ENCODE results near the gene ADAMTSL3.
"Not testable (repeated sequence)": the region's sequence is repeated elsewhere in the genome, so short reads cannot be mapped to it uniquely, and the experiment has no call there.

ADAMTSL3 gene

GRCh38 chr15:83991163-83991562 lies 337.2 kb downstream of the ADAMTSL3 start:
- DNase-seq: peak in 1 of 2 experiments; percentile 41

DNA sequence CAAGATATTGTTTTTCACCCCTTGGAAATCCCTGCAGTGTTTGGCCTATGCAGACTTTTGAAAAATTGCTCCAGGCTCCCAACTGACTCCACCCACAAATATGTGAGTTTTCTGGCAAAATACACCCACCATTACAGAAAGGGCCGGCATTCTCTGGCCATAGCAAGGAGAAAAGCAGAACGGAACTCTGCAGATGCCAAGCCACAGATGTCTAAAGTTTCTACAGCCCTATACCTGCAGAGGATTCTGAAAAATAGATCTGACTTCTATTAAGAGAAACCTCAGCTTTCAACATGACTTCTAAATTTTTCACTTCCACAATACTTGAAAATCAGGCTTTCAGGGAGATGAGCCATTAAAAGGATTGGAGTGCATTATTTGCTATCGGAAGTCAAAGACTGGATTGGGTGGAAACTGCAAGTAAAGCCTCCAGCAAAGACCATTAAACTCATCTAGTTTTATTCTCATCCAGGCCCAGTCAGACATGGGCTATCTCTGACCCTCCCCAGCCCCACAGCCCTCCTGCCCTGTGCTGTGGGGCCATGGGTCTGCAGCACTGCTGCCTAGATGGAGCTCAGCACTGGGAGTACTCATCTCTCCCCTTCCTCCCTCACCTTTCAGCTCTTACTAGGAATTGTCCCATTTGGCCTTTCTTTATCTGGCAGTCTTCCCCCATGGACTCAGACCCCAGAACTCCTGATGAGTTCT lies 338.6 kb downstream of the ADAMTSL3 start:
- DNase-seq: no peak

GRCh38 chr15:83993591-83993990 lies 339.7 kb downstream of the ADAMTSL3 start:
- DNase-seq: no peak

DNA sequence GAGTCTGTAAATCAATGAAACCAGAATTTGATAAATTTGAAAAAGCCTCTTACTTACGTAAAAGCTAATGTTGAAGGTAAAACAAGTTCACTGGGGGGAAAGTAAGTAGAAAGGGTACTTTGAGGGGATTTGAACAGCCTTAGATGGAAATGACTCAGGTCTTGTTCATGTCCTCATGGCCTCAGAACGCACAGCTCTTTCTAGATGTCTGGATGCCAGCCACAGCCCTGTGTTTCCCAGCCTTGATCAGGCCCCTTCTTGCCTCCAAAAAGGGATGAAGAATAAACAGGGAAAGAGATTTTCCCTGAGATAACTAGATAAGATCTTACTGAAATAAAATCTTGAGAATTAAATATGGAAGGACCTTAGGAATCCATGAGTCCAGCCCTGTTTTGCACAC lies 344.6 kb downstream of the ADAMTSL3 start:
- DNase-seq: no peak

DNA sequence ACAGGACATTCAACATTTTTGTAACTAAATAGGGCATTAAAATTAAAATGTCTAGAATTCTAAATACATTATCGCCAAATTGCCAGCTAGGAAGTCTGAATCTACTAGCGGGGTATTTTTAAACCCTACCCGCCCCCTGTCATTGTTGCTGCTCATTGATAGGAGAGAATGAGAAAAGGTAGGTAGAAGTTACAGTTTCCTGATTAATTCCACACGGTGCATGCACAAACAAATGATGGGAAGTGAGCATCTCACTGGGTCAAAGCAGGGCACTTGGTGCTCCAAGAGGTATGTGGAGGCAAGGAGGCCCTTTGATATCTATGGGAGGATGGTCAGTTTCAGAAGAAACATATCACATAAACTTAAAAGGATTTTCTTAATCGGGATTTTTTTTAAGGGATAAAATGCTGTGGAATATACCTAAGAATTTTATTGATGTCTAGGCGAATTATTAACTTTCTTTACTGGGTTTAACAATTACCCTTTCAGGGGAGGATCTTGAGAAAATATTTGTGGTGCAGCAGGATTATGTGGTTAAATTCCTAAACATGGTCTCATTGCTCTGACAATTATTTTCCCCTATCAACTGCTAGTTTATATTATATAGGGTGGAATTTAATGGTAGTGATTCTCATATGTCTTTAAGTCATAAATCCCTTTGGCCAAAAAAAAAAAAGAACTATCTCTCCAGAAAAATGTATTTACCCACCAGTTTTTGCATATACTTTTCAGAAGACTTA lies 345.6 kb downstream of the ADAMTSL3 start:
- DNase-seq: no peak

- no peak for DNase-seq
Observed at GRCh38 chr15:84001037-84001436, 347.1 kb downstream of the ADAMTSL3 start.

- DNase-seq: no peak
Observed at GRCh38 chr15:84001655-84002054, 347.7 kb downstream of the ADAMTSL3 start.

DNA sequence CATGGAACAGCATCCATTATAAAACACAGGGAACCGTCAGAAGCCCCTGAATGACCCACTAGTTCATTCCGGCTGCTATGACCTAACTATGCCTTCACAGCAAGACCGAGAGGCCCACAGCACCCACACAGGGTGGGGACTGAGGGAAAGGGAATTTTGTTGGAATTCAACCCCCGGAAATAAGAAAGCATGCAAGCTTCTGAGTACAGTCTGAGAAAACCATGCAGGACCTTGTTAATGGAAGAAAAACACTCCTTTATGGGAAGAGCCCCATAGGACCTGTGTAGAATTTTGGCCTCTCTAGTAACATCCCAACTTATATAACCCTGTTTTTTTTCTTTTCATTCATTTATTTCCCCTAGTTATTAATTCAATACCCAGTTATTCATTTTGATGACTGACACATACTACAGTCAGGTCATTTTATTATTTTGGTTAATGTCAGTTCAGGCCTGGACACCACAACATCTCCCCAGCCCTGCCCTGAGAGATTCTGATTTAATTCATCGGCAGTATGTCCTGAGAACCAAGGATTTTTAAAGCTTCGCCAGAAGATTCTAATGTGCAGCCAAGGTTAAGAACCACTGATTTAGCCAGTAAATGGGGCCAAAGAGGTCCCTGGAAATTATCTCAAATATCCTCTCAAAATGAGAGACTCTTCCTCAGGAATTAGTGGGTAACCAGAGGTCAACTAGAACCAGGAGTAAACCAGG lies 350.0 kb downstream of the ADAMTSL3 start:
- no peak for DNase-seq

- DNase-seq: no peak
Observed at GRCh38 chr15:84006421-84006820, 352.5 kb downstream of the ADAMTSL3 start.

- DNase-seq: no peak
Observed at GRCh38 chr15:84009616-84010015, 355.7 kb downstream of the ADAMTSL3 start.

- DNase-seq: no peak
Observed at GRCh38 chr15:84010246-84010645, 356.3 kb downstream of the ADAMTSL3 start.

- DNase-seq: no peak
Observed at GRCh38 chr15:84016371-84016770, 362.4 kb downstream of the ADAMTSL3 start.

DNA sequence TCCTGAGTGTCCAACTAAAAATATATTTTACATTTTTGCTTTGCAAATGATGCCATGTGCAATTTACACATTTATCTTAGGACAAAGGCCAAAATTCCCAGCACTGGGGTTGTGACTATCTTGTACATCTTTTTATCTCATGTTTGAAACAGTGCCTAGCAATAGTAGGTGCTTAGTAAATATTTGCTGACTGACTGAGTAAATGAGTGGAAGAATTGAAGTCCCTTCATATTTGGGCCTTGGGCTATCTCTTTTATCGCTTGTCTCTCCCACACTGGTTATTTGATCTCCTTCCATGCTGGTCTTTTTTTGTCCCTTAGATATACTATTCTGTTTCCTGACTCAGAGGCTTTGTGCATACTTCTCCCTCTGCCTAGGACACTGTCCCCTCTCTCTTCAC lies 368.6 kb downstream of the ADAMTSL3 start:
- no peak for DNase-seq

GRCh38 chr15:84023636-84024035 lies 369.7 kb downstream of the ADAMTSL3 start:
- peak in 1 of 2 experiments; percentile 58 for DNase-seq

GRCh38 chr15:84033793-84034553 lies 380.1 kb downstream of the ADAMTSL3 start:
- no peak for DNase-seq

GRCh38 chr15:84034578-84035398 lies 380.9 kb downstream of the ADAMTSL3 start:
- DNase-seq: peak in 1 of 2 experiments; percentile 39

- peak; percentile 37 to 72 for DNase-seq
Observed at GRCh38 chr15:84035399-84035766, 381.5 kb downstream of the ADAMTSL3 start.

DNA sequence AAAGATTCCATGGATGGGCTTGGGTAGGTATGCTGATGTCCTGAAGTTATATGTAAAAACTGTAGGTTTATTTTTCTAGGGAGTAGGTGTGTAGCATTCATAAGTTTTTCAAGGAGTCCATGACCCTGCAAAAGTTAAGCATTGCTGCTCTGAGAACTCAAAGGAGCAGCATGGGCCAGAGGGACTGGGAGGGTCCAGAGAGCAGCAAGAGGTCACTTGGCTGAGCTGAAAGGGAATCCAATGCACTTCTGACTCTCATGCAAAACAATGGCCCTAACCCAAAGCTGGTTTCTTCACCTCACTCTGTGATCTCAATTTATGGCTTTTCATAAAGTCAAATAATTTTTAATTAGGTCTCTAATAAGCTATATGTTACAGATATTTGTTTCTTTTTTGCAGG lies 383.4 kb downstream of the ADAMTSL3 start:
- no peak for DNase-seq

- peak; percentile 48 to 68 for DNase-seq
Observed at GRCh38 chr15:84042434-84043056, 388.6 kb downstream of the ADAMTSL3 start.

GRCh38 chr15:84046064-84046637 lies 392.2 kb downstream of the ADAMTSL3 start:
- DNase-seq: no peak

- not testable (repeated sequence) for DNase-seq
Observed at GRCh38 chr15:84049480-84049879, 395.6 kb downstream of the ADAMTSL3 start.
